ENCODE measurements around the gene EPB41.

Gene EPB41

GRCh38 chr1:29123053-29123886 is 208.9 kb downstream of the EPB41 start:
- Histone ChIP-seq H3K36me3 (ENCODE audit: control insufficient read depth in 2 of 2, insufficient read depth in 1 of 2, low read length in 2 of 2) (peaks cover 0 to 7% of the 10 kb centered on the region in 2 experiments; a peak in 2 of 3 replicates), H3K4me3 (ENCODE audit: low read depth, low read length) (peak overlapping the region; percentile 61), H3K27ac (ENCODE audit: extremely low read depth, low read depth, low read length) (peak overlapping the region; percentile 51), H3K9me3 (ENCODE audit: control insufficient read depth, insufficient read depth, low read depth, low read length) (no peaks in the 10 kb centered on the region), H3K4me1 (ENCODE audit: control insufficient read depth, insufficient read depth, low read length) (no peaks in the 10 kb centered on the region)
- POLR2A ChIA-PET, result interaction anchor here (0.7 to 2.1 kb wide), 1 partner anchor 59 kb away, joined by 4 to 12 read pairs; the partner anchor contains the start of gene SRSF4
- no peak for TF ChIP-seq ZXDB (tag by site-specific recombination; IDR thresholded peaks at IDR 0.05)
- no peak for TF ChIP-seq ZNF132 (tag by site-specific recombination; IDR thresholded peaks at IDR 0.05; ENCODE audit: borderline replicate concordance)
- no peak for TF ChIP-seq ZNF707 (tag by site-specific recombination; IDR thresholded peaks at IDR 0.05)
- TF ChIP-seq INSM2 (tag by site-specific recombination; IDR thresholded peaks at IDR 0.05), result no peak
- TF ChIP-seq ZNF701 (tag by site-specific recombination; IDR thresholded peaks at IDR 0.05), result no peak
- peak; percentile 18; the same call in 1 of the 2 replicates for TF ChIP-seq ZBTB6 (tag by site-specific recombination; IDR thresholded peaks at IDR 0.05)
- TF ChIP-seq KLF9 (tag by site-specific recombination; IDR thresholded peaks at IDR 0.05; ENCODE audit: low read depth), result no peak
- CTCF ChIA-PET, result interaction anchor here (0.8 to 1.7 kb wide), 4 partner anchors 16 to 89 kb away, joined by 3 to 6 read pairs (median 4); partner anchors contain the start of gene SRSF4

GRCh38 chr1:29123887-29124365 is 209.6 kb downstream of the EPB41 start, which contains the start of gene TMEM200B:
Gene TMEM200B (minus strand): TSS chr1:29123903. CDS start chr1:29121828, 2,075 bp downstream.
- peaks cover 0 to under 1% of the 10 kb centered on the region in 2 experiments; a peak in 1 of 3 replicates for H3K36me3 ChIP-seq (ENCODE audit: control insufficient read depth in 2 of 2, insufficient read depth in 1 of 2, low read length in 2 of 2)
- H3K27ac ChIP-seq (ENCODE audit: extremely low read depth, low read depth, low read length), result peak within 1 kb of the TSS; percentile 51
- H3K4me3 ChIP-seq (ENCODE audit: low read depth, low read length), result peak within 1 kb of the TSS; percentile 61
- no peaks in the 10 kb centered on the region for H3K4me1 ChIP-seq (ENCODE audit: control insufficient read depth, insufficient read depth, low read length)
- no peak for TF ChIP-seq ZNF239 (tag by site-specific recombination; IDR thresholded peaks at IDR 0.05)
- no peak for TF ChIP-seq ZNF19 (tag by site-specific recombination; IDR thresholded peaks at IDR 0.05; ENCODE audit: low read depth)
- TF ChIP-seq ZNF585B (tag by site-specific recombination; IDR thresholded peaks at IDR 0.05), result no peak
- TF ChIP-seq ZNF121 (tag by site-specific recombination; IDR thresholded peaks at IDR 0.05), result 0 out of 2 replicates have a peak, but pooled peaks have one; percentile 42
- TF ChIP-seq ZNF555 (tag by site-specific recombination; conservative IDR thresholded peaks at IDR 0.05), result no peak
- no peak for TF ChIP-seq ZNF423 (tag by site-specific recombination; IDR thresholded peaks at IDR 0.05)
- peak; percentile 97 for TF ChIP-seq ZNF335 (tag by site-specific recombination; conservative IDR thresholded peaks at IDR 0.05)
- TF ChIP-seq ZNF112 (tag by site-specific recombination; IDR thresholded peaks at IDR 0.05), result no peak
- ChIA-PET POLR2A (interaction anchor here (0.7 to 0.8 kb wide), 3 partner anchors 45 to 58 kb away, joined by 3 to 4 read pairs (median 3); partner anchors contain the start of gene SRSF4), CTCF (interaction anchor here (0.8 to 1.7 kb wide), 3 partner anchors 17 to 90 kb away, joined by 3 to 4 read pairs (median 3); no protein-coding TSS in a partner anchor)
- no peaks in the 10 kb centered on the region for H3K9me3 ChIP-seq (ENCODE audit: control insufficient read depth, insufficient read depth, low read depth, low read length)
